WI38 (cell line): Measurements from ENCODE around the gene UBAP1.
"Not testable (repeated sequence)": the region's sequence is repeated elsewhere in the genome, so short reads cannot be mapped to it uniquely, and the experiment has no call there.

Experiments used
- H3K4me3 ChIP-seq: 2 replicates; pipeline ENCODE4 v1.5.1; 2011; ENCODE audit warnings: low read depth, mild to moderate bottlenecking, control low read depth, low read length
- TF ChIP-seq, protein P1 (sequence below): IDR thresholded peaks from 2 replicates; pipeline ENCODE4 v1.5.1; 2012; ENCODE audit warnings: low read depth, mild to moderate bottlenecking, control low read depth, low read length

UBAP1 gene

DNA sequence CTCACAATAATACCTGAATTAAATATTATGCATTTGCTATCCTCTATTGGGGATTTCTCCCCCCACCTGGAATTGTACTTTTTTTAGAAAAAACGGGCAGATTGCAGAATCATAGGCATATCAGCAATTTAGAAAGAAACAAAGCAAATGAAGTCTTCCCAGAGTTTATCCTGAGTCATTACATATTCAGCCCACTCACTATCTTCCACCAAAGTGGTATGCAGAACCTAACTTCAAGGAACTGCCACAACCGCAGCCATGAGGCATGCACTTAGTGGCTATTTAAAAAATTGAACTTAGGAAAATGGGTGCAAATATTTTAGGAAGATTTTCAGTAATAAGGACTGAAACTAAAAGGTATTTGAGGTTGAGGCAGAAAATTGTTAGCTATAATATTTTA is 48.6 kb downstream of the UBAP1 start:
- TF ChIP-seq, protein P1, sequence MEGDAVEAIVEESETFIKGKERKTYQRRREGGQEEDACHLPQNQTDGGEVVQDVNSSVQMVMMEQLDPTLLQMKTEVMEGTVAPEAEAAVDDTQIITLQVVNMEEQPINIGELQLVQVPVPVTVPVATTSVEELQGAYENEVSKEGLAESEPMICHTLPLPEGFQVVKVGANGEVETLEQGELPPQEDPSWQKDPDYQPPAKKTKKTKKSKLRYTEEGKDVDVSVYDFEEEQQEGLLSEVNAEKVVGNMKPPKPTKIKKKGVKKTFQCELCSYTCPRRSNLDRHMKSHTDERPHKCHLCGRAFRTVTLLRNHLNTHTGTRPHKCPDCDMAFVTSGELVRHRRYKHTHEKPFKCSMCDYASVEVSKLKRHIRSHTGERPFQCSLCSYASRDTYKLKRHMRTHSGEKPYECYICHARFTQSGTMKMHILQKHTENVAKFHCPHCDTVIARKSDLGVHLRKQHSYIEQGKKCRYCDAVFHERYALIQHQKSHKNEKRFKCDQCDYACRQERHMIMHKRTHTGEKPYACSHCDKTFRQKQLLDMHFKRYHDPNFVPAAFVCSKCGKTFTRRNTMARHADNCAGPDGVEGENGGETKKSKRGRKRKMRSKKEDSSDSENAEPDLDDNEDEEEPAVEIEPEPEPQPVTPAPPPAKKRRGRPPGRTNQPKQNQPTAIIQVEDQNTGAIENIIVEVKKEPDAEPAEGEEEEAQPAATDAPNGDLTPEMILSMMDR = no peak
- no peak overlapping the region for H3K4me3 ChIP-seq

DNA sequence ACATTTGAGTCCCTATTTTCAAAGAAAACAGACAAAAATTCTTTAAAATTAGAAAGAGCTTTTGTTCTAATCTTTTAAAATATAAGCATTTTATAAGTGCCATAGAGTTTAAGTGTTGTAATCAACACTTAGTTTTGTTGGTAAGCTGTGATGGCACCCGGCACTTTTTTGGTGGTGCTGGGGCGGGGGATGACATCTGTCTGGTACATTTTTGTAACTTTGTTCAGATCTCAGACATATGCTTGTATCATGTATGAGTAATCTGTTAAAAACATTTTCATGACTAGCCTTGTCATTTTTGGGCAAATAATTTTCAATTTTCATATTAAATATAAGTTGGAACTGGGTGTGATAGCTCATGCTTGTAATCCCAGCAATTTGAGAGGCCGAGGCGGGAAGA is 51.7 kb downstream of the UBAP1 start:
- TF ChIP-seq, protein P1 = no peak
- no peak overlapping the region for H3K4me3 ChIP-seq

DNA sequence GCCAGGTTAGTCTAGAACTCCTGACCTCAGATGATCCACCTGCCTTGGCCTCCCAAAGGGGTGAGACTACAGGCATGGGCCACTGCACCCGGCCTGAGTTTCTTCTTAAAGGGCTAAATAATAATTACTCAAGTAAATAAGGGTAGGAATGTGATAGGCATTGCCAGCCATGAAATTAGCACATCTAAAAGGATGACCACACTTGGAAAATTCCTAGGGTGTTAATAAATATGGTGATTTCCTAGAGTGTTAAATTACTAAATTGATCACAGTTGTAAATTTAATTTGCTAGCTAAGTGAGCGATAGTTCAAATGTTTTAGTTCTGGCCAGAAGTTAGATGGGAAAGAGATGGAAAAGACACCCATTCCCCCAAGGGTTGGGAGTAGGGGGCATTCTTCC is 53.4 kb downstream of the UBAP1 start:
- no peak overlapping the region for H3K4me3 ChIP-seq
- TF ChIP-seq, protein P1 = no peak

DNA sequence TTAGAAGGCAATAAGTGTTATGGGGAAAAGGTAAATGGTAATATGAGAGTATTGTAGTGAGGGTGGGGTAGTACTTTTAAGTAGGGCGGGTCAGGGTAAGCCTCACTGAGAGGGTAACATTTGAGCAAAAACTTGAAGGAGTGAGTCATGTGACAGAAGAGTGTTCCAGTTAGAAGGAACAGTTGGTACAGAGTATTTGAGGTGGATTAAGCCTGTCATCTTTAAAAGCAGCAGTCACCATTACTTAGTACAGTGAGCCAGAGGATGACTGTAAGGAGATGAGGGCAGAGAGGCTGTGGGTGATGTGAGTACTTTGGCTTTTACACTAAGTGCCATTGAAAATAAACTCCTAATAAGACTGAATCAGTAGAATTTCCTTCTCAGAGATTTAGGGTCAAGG is 54.8 kb downstream of the UBAP1 start:
- H3K4me3 ChIP-seq = no peak overlapping the region
- TF ChIP-seq, protein P1 = no peak

DNA sequence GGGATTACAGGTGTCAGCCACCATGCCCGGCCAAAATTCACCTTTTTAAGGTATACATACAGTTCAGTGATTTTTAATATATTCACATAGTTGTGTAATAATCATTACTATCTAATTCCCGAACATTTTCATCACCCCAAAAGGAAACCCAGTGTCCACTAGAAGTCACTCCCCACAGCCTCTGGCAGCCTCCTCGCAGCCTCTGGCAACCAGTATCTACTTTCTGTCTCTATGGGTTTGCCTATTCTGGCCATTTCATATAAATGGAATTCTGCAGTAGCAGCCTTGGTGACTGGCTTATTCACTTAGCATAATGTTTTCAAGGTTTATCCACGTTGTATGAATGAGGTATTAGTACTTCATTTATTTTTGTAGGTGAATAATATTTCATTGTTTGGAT is 59.0 kb downstream of the UBAP1 start:
- no peak overlapping the region for H3K4me3 ChIP-seq
- TF ChIP-seq, protein P1 = no peak

DNA sequence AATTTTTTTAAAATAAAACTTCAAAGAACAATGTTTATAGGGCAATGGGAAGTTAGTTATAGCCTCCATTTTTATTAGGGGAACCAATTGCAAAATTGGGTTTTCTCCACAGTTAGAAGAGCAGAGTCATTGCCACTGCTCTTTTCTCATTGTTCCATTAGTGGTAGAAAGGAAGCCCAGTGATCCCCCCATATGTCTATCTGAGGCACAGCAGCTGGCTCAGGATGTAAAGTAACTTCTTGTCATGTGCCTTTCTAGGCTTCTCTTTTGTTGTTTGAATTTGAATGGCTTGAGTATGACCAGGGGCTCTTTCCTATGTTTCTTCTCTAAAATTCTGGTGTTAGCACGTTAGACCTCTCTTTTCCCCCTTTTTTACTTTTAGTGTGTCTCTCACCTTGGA is 61.2 kb downstream of the UBAP1 start:
- TF ChIP-seq, protein P1 = no peak
- no peak overlapping the region for H3K4me3 ChIP-seq

DNA sequence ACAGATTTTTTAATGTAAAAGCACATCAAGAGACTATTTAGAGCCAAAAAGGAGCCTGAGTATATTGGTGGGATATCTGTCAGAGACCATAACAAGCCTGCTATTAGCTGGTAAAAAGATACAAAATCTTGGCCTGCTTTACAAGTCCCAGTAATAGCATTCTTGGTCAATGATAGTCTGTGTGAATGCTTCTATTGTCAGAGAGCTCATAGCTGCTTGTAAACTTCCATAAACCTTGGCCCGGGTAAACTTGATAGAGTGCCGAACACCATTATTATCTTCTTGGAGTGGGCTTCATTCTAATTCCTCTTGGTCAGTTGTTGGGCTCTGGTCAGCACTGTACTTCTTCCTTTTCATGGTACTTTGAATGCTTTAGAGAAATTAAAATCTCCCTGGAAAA is 64.0 kb downstream of the UBAP1 start:
- H3K4me3 ChIP-seq = no peak overlapping the region
- TF ChIP-seq, protein P1 = no peak

DNA sequence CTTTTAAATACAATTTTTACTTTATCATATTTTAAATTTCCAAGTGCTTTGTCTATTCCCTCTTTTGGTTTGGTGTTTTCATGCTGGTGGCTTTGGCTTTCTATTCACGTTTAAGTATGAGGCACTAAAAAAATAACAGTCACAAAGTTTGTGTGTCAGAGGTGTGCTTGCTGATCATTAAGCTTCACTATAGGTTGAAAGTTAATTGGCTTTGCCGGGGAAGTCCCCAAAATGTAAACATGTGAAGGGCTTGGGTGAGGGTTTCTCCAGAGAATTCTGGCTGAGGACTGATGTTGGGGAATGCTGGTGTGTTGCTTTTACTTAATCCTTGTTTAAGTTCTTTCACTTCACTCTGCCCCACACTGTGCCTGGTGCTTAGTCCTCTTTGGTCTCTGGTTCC is 66.4 kb downstream of the UBAP1 start:
- not testable (repeated sequence) for H3K4me3 ChIP-seq
